22Rv1 (cell line): ENCODE measurements around the gene PCCA.
A peak's percentile ranks its signal among the peaks of the same experiment; 100 is the strongest.

Source experiments
- H3K27ac ChIP-seq: fragments of 450-650 bp; 2 replicates; pipeline ENCODE4 v1.5.1; 2017
- ZFX ChIP-seq: fragments of 450-650 bp; IDR thresholded peaks from 2 replicates; pipeline ENCODE4 v1.6.1; 2017; ENCODE audit warnings: antibody characterized with exemption, borderline replicate concordance
- TF ChIP-seq, protein P1 (sequence below): fragments of 450-650 bp; IDR thresholded peaks from 2 replicates; pipeline ENCODE4 v1.5.1; 2017; ENCODE audit warnings: mild to moderate bottlenecking

Gene PCCA

DNA sequence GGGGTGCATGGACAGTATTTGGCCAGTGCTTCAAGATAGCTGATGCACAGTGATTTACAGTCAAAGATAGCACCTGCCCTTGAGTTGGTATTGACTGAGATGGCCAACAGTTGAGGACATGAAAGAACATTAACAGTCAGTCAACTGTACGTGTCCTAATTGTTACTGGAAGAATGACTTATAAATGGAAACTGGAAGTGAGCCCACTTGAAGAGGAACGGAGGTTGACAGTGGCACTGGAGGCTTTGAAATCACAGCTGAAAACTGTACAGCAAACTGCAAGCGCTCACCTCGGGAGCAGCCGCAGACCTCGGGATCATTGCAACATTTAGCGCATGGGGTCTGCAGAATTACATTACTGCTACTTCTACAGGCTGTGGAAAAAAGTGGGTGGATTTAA is 422.6 kb downstream of the PCCA start:
- H3K27ac ChIP-seq: no peak overlapping the region
- TF ChIP-seq, protein P1, sequence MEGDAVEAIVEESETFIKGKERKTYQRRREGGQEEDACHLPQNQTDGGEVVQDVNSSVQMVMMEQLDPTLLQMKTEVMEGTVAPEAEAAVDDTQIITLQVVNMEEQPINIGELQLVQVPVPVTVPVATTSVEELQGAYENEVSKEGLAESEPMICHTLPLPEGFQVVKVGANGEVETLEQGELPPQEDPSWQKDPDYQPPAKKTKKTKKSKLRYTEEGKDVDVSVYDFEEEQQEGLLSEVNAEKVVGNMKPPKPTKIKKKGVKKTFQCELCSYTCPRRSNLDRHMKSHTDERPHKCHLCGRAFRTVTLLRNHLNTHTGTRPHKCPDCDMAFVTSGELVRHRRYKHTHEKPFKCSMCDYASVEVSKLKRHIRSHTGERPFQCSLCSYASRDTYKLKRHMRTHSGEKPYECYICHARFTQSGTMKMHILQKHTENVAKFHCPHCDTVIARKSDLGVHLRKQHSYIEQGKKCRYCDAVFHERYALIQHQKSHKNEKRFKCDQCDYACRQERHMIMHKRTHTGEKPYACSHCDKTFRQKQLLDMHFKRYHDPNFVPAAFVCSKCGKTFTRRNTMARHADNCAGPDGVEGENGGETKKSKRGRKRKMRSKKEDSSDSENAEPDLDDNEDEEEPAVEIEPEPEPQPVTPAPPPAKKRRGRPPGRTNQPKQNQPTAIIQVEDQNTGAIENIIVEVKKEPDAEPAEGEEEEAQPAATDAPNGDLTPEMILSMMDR: no peak
- no peak for TF ChIP-seq ZFX

DNA sequence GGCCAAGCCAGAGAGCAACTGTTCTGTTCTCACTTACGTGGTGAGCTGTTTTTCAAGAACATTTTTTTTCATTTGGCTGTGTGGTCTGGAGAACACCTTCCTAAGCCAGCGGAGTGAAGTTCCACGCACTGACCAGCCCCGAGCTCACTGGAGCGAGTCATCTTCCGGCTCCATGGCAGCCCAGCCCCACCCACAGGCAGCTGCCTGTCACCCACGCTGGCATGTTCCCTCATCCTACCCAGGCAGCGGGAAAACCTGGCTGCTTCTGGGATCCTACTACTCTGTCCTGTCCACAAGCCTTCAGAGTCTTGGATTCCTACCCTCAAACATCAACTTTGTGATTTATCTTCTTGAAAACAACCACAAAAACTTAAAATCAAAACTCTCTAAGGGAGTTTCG is 423.5 kb downstream of the PCCA start:
- no peak for TF ChIP-seq ZFX
- TF ChIP-seq, protein P1: no peak
- no peak overlapping the region for H3K27ac ChIP-seq

DNA sequence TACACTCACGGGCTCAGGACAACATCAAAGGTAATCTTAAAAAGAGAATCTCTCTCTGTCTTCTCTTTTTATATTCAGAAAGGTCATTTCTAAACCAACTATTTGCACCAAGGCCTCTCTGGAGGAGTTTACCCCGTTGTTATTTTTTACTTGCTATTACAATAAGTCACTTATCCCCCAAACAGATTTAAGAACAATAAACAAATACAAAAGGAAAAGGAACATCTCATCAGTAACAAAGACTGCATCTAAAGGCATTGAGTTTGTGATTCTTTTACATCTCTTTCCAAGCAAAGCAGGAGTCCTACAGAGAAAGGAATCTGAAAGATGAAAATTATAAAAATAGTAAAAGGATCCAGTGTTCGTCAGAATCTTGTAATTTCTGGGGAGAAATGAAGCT is 424.3 kb downstream of the PCCA start:
- TF ChIP-seq, protein P1: no peak
- TF ChIP-seq ZFX: no peak
- H3K27ac ChIP-seq: no peak overlapping the region

DNA sequence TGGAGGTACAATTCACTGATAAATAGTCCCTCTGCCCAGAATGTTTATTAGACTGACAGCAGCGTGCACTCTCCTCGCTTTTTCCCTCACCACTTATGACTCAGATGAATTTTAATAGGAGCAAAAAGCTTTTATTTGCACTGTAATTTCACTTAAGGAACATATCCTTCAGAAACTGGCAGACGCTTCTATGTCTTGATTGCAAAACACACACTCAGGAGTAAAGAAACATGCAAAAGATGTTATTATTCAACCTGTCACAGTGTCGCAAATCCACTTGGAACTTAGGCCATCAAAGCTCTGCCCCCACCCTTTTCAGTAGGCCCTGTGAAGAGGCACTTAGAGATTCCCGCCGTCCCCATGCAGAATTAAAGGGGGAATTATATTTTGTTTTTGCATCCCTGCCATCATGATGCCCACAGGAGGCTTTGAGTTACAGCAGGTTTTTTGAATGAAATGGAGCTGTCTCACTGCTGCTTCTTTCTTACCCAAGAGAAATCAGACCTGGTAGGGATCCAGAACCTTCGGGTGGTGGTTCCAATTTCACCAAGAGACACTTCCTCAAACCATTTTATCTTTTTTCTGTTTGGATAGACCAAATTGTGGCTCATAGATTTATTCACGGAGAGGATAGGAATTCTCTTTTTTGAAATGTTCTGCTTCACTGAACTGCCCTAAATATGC is 425.2 kb downstream of the PCCA start:
- TF ChIP-seq, protein P1: no peak
- no peak for TF ChIP-seq ZFX
- no peak overlapping the region for H3K27ac ChIP-seq

DNA sequence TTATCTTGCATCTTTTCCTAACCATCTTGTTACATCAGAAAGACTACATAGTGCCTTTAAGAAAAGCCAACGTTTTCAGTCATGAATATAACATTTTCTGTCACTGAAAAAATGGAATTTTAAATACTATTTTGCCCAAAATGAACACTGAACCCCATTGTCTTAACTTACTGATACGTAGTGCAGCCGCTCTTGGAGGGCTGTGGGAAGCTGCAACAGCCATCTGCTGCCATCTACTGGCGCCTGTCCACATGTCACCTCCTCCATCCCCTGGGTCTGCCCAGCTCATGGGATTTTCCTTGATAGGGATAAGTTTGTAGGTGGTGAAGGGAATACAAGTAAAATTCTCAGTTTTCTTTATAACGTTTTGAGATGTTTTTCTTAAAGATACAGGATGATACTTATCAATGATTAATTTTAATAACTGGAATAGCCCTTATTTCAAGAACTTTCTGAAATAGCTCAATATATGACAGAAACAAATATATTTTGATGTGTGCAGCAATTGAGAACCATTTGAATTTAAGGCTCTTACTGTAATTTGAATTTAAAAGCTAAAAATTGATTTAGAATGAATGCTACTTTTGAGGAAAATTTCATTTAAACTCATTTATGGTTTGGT is 426.0 kb downstream of the PCCA start:
- H3K27ac ChIP-seq: no peak overlapping the region
- TF ChIP-seq, protein P1: peak; percentile 96
- TF ChIP-seq ZFX: no peak

DNA sequence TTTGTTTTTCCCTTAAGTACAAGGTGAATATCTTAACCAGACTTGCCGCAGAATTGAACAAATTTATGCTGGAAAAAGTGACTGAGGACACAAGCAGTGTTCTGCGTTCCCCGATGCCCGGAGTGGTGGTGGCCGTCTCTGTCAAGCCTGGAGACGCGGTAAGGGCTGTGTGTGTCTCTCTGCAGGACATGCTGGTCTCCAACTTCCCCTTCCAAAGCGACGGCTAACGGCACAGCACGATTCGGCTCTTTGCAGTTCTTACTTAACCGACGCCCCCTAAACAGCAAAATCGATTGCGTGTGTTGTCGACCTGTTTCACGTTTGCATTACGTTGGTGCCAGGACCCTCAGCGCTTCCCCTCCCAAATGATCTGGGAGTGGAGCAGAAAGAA is 426.5 kb downstream of the PCCA start:
- TF ChIP-seq, protein P1: no peak
- TF ChIP-seq ZFX: no peak
- no peak overlapping the region for H3K27ac ChIP-seq

DNA sequence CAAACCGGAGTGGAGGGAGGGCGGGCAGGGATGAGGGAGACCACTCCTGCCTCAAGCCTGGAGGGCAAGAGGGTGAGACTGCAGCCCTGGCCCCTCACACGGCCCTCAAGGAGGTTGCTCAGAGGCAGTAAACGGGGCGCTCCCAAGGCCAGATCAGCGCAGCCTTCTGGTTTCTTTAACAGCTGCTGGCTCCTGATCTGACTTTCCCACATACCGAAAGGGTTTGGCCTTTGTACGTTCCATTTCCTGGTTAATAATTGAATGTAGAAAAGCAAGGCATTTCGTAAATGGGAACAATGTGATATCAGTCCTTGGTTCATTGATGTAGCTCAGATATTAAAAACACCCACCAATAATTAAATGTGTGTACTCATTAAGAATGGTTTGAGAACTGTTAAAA is 428.2 kb downstream of the PCCA start:
- H3K27ac ChIP-seq: no peak overlapping the region
- no peak for TF ChIP-seq ZFX
- TF ChIP-seq, protein P1: no peak
